Measurements from ENCODE around the gene CRYZ.
"Not testable (repeated sequence)": the region's sequence is repeated elsewhere in the genome, so short reads cannot be mapped to it uniquely, and the experiment has no call there.

The CRYZ gene

DNA sequence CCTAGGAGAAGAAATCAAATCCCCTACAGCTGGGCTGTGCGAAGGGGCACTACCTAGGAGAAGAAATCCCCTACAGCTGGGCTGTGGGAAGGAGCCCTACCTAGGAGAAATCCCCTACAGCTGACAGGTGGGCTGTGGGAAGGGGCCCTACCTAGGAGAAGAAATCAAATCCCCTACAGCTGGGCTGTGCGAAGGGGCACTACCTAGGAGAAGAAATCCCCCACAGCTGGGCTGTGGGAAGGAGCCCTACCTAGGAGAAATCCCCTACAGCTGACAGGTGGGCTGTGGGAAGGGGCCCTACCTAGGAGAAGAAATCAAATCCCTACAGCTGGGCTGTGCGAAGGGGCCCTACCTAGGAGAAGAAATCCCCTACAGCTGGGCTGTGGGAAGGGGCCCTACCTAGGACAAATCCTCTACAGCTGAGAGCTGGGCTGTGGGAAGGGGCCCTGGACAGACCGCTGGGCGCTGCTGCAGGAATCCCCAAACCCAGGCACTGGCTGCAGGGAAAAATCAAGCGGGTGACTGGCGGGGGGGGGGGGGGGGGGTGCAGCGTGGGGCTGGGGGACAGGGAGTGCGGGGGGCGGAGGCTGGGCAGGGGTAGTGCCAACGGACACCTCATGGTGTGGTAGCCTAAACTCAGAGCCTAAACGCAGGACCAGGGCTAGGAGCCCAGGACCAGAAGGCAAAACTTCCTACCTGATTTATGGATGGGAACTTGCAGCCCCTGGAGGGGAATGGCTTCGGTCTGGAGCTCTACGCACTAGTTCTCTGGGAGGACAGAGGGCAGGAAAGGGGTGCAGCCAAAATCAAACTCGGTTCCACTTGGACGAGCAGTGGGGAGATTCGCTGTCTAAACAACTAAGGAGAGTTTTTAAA, 541 bp downstream of the CRYZ start:
- DNase-seq (ENCODE audit: extremely low spot score, insufficient read length, low read depth) = not testable (repeated sequence)
- peak; percentile 96 for FAIRE-seq

DNA sequence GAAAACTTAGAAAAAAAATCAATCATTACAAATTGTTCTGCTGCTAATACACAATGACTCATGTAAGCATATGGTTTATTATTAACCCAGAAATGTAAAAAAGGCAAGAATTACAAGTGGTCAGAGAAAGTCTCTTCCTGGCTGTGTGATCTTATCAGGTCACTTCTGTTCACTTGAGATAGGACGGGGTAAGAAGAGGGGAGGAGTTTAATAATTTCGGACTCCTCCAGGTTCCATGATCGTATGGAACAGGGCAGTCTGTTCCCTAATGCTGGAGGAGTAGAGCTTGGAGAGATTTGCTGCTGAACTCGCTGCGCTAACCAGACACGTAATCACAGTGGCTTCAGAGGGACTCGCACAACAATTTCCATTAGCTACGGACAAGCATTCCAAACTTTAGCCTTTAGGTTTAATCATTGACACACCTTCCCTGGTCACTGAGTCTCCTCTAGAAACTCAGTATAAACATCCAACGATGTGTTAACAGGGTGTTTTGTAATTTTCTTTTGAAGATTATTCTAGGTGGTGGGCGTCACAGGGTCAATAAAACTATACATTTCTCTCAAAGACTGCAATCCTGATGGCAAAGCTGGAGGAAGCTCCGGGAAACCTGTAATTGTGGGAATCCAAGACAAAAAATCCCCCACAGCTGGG, 1.3 kb downstream of the CRYZ start:
- FAIRE-seq (peak; percentile 79), DNase-seq (ENCODE audit: extremely low spot score, insufficient read length, low read depth) (no peak)

DNA sequence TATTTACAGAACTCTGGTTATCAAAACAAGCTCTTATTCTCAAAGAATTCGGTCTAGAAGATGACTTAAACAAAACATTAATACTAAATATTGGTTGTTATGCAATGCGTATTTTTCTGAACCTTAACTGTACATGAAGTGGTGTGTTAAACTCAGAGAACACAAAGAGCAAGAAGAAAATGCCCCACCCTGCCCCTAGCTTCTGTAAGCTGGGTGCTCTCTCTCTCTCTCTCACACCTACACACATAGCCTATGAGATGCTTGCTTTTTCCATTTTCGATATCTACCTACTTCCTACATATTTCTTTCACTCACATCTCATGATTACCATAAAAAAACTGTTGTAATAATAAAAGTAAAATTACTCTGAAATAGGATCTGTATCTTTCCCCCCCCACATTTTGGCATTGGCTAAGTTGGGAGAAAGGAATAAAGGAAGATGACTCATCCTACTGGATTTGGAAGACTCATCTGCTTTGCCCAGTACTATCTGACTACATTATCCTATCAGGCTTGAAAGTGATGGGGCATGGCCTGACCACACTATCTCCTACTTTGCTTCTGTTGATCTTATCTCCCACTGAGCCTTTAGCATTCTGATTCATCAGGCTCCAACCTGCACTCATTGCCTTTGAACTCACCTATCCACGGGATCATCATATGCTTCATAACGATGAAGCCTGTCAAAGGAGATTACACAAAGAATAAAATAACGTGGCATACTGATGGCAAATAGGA, 2.9 kb downstream of the CRYZ start:
- DNase-seq (ENCODE audit: extremely low spot score, insufficient read length, low read depth) (no peak), FAIRE-seq (no peak)

- no peak for DNase-seq (ENCODE audit: extremely low spot score, insufficient read length, low read depth)
- FAIRE-seq = no peak
Observed at GRCh38 chr1:74728736-74729135, 4.1 kb downstream of the CRYZ start.

DNA sequence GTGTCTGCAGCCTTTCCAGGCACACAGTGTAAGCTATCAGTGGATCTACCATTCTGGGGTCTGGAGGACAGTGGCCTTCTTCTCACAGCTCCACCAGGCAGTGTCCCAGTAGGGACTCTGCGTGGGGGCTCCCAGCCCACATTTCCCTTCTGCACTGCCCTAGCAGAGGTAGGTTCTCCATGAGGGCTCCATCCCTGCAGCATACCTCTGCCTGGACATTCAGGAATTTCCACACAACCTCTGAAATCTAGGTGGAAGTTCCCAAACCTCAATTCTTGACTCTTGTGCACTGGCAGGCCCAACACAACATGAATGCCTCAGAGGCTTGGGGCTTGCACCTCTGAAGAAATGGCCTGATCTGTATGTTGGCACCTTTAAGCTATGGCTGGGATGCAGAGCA, 6.8 kb downstream of the CRYZ start:
- FAIRE-seq (no peak), DNase-seq (ENCODE audit: extremely low spot score, insufficient read length, low read depth) (no peak)

DNA sequence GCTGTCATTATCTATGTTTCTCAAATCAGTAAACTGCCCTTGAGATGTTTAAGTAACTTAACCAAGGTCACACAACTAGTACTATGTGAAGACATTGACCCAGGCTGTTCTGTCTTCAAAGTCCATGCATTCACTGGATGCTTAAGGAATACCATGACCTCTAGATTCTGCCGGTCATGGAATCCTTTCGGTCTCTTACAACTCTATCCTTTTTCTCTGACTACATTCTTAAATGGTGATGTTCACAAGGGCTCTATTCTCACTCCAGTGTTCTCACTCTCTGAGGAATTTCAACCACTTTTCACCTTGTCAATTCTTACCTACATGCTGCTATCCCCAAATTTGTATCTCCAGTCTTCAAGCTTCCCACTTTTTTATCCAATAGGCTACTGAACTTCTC, 15.2 kb downstream of the CRYZ start:
- no peak for FAIRE-seq
- no peak for DNase-seq (ENCODE audit: extremely low spot score, insufficient read length, low read depth)

DNA sequence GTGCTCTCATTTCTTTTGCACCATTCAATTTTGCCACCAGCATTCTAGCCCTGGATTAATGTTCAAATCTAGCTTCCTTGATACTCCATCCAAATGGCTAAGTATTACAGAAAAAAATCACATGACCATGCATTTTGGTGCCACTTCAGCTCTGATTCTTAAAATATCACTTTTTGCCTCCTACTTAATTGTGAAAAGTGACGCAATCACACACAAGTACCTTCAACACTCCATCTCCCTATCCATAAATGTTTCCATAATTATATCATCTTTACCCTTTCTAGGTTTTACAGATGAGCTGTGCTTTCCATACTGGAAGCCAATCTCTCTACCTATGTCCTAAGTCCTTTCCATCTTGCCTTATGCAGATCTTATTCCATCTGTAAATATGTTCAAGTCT, 16.0 kb downstream of the CRYZ start:
- FAIRE-seq = no peak
- DNase-seq (ENCODE audit: extremely low spot score, insufficient read length, low read depth) = no peak

DNA sequence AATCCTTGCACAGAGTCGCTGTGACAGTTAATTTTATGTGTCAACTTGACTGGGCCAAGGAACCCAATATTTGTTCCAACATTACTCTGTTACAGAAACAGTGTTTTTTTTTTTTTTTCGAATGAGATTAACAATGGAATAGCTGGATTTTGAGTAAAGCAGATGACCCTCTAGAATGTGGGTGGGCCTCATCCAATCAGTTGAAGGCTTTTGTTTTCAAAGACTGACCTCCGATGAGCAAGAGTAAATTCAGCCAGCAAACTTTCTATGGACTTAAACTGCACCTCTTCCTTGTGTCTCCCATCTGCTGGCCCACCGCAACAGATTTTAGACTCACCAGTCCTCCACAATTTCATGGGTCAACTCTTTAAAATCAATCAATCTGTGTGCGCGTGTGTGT, 17.0 kb downstream of the CRYZ start:
- no peak for FAIRE-seq

DNA sequence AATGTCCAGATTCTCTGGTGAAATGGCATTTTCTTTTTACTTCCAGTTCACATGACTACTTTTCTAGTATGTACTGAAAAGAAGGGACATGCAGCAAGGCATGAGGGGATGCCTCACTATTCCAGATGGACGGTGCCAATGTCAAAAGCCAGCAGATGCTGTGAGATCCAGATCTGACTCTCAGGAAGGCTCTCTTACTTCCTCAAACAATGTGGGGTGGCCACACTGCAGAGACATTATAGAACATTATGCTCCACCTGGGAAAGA, 17.7 kb downstream of the CRYZ start:
- DNase-seq (ENCODE audit: extremely low spot score, insufficient read length, low read depth) (no peak), FAIRE-seq (no peak)

More for the DNA sequence above, 17.0 kb downstream of the CRYZ start:
- no peak for DNase-seq (ENCODE audit: extremely low spot score, insufficient read length, low read depth)

DNA sequence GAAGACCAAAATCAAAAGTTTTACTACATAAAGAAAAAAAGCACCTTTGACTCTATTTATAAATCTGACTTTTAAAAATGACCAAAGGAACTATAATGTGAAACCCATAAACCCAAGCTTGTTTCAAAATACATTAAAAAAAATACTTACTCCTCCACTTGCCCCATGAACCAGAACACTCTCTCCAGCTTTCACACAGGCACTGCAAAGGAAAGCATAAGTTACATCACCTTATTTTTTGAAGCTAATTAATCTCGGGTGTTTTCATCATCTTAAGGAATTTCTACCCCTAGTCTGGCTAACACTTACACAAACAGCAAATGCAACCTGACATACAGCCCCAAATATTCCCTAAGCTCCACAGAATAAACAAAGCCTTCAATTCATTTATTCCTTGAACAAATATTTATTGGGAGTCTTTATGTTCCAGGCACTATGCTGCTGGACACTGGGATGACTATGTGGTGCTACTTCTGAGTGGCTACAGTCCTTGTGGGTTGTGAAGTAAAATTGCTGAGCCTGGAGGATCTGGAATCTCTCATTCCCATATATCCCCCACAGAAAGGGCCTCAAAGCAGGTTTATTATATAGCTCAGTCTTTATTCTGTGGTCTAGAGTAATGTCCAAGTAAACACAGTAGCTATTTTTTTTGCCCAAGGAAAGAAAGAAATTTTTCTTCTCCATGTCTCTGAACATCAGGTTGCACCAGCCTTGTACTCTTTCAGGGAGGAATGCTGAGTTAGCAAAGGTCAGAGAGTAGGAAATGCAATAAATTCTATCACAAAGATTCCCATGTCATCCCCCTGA, 18.2 kb downstream of the CRYZ start:
- DNase-seq (ENCODE audit: extremely low spot score, insufficient read length, low read depth) (no peak), FAIRE-seq (no peak)

DNA sequence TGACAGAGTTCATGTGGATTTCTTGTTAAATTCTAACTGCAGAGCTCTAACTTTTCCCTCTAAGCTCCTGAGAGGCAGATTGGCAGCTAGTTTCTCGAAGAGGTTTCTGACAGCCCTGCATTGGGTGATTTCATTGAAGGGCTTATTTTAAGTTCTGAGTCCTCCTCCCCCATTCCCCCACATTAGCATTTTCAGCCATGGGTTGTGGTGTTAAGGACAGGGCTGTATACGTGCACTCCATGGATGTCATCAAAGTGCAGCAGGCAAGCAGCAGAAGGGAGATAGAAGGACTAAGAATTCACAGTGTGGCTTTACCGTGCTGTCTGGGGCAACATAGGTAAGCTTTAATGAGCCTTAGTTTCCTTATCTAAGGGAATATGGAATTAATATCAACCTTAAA, 19.0 kb downstream of the CRYZ start:
- FAIRE-seq (peak; percentile 9), DNase-seq (ENCODE audit: extremely low spot score, insufficient read length, low read depth) (no peak)

GRCh38 chr1:74712881-74713280, 20.0 kb downstream of the CRYZ start:
- FAIRE-seq = no peak

GRCh38 chr1:74703386-74704182, 29.3 kb downstream of the CRYZ start:
- DNase-seq (ENCODE audit: extremely low spot score, insufficient read length, low read depth) (no peak), FAIRE-seq (no peak)

More at GRCh38 chr1:74712881-74713280, 20.0 kb downstream of the CRYZ start:
- DNase-seq (ENCODE audit: extremely low spot score, insufficient read length, low read depth) = no peak

DNA sequence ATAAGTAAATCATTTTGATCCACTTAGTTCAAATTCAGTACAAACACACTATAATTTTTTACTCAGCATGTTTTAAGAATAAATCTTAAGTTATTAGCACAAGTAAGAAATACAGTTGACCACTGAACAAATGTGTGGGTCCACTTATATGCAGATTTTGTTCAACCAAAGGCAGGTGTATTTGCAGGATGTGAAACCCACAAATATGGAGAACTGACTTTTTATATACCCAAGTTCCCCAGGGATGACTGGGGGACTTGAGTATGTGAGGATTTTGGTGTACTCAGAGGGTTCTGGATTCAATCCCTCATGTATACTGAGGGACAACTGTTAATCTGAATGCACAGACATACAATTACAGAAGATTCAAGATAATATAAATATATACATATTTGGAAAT, 33.5 kb downstream of the CRYZ start:
- FAIRE-seq (no peak), DNase-seq (ENCODE audit: extremely low spot score, insufficient read length, low read depth) (no peak)

GRCh38 chr1:74697832-74698231, 35.0 kb downstream of the CRYZ start:
- FAIRE-seq (no peak), DNase-seq (ENCODE audit: extremely low spot score, insufficient read length, low read depth) (no peak)

GRCh38 chr1:74693473-74693872, 39.4 kb downstream of the CRYZ start:
- DNase-seq (ENCODE audit: extremely low spot score, insufficient read length, low read depth) (no peak), FAIRE-seq (no peak)

- no peak for DNase-seq (ENCODE audit: extremely low spot score, insufficient read length, low read depth)
- no peak for FAIRE-seq
Observed at GRCh38 chr1:74690909-74691308, 41.9 kb downstream of the CRYZ start.

DNA sequence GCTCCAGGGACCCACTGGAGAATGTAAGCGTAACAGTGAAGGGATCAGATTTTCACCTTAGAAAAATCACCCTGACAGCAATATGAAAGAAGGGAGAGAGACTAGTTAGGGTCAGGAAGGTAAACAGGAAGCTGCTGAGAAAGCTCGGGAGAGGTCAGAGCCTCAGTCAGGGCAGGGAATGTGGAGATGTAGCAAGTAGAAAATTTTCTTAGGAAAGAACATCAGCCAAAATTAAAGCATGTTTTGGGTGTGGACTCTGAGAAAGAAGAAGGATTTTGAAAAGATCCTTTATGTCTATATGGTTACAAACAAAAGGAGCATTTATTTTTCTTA, 42.5 kb downstream of the CRYZ start:
- DNase-seq (ENCODE audit: extremely low spot score, insufficient read length, low read depth) (no peak), FAIRE-seq (no peak)

GRCh38 chr1:74689621-74690363, 43.1 kb downstream of the CRYZ start:
- DNase-seq (ENCODE audit: extremely low spot score, insufficient read length, low read depth) (no peak), FAIRE-seq (peak; percentile 79)

Measured in GM18507 (cell line).